Activated CD8-positive, alpha-beta memory T cell treated with anti-CD3 and anti-CD28 coated beads for 4 hours (primary cell): ENCODE measurements around the gene KHDRBS1.
A peak's percentile ranks its signal among the peaks of the same experiment; 100 is the strongest.
"Not testable (repeated sequence)": the region's sequence is repeated elsewhere in the genome, so short reads cannot be mapped to it uniquely, and the experiment has no call there.

ENCODE experiments used
- DNase-seq, 2 donors: peaks; one replicate each; pipeline ENCODE4 v3.0.0-alpha.2; 2020; ENCODE audit warnings: low read depth in 2 of 2

The KHDRBS1 gene

DNA sequence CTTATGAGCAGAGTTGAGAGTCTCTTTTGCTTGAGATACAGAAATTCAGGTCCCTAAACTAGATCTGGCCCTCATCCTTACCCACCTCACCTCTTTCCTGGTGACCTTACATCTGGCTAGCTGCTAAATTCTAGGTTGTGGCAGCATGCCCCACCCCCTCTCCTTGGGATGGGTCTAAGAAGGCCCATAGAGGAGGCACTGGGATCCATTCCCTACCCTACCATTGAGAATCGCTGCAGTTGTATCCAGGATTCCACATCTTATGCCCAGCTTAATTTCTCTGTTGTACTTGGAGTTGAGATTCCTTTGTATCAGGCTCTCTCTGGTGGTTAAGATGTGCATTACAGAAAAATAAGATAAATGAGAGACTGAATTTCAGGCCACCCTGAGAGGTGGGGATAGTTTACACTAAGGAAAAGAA lies 49.6 kb downstream of the KHDRBS1 start:
- no peak for DNase-seq

DNA sequence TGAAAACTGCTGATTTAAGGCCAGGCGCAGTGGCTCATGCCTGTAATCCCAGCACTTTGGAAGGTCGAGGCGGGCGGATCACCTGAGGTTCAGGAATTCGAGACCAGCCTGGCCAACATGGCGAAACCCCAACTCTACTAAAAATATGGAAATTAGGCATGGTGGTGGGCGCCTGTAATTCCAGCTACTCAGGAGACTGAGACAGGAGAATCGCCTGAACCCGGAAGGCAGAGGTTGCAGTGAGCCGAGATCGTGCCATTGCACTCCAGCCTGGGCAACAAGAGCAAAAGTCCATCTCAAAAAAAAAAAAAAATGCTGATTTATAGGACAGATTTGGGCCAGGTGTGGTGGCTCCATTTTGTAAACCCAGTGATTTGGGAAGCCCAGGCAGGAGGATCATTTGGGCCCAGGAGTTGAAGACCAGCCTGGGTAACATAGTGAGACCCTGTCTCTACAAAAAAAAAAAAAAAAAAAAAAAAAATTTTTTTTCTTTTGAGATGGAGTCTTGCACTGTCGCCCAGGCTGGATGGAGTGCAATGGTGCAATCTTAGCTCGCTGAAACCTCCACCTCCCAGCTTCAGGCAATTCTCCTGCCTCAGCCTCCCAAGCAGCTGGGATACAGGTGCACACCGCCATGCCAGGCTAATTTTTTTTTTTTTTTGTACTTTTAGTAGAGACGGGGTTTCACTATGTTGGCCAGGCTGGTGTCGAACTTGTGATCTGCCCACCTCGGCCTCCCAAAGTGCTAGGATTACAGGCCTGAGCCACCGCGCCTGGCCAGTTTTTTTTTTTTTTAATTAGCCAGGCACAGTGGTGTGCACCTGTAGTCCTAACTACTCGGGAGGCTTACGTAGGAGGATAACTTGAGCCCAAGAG lies 52.2 kb downstream of the KHDRBS1 start:
- not testable (repeated sequence) for DNase-seq

DNA sequence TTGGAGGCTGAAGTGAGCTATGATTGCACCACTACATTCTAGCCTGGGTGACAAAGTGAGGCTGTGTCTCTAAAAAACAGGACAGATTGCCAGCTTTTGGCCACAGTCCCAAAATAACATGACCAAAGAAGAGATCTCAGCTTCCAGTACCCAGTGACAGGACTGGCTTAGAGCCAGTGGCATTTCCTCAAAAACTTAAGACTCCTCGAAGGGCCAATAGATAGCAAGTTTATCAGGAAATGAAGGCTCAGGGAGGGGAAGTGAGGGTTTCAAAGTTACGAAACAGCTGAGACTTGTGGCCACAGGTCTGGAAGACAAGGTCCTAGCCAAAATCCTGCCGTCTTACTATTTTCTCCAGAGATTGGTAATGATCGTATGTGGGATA lies 52.8 kb downstream of the KHDRBS1 start:
- DNase-seq = no peak

DNA sequence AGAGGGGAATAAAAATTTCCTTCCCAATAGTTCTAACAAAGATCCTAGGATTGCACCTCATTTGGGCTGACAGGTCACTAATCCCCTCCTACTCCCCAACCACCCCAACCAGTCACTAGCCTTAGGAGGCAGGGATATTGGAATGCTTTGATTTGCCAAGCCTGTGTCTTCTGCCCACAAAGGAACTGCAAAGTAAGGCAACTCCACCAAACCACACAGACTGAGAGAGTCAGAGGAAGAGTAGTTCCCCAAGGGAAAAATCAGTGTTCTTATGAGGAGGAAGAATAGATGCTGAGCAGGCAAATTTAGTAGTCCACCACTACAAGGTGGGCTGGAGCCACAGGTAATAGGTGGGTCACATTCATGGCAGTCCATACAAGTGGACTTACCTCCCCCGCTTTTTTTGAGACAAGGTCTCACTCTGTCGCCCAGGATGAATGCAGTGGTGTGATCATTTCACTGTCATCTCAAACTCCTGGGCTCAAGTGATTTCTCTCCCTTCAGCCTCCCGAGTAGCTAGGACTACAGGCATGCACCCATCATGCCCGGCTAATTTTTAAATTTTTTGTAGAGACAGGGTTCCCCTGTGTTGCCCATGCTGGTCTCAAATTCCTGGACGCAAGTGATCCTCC lies 55.4 kb downstream of the KHDRBS1 start:
- no peak for DNase-seq

DNA sequence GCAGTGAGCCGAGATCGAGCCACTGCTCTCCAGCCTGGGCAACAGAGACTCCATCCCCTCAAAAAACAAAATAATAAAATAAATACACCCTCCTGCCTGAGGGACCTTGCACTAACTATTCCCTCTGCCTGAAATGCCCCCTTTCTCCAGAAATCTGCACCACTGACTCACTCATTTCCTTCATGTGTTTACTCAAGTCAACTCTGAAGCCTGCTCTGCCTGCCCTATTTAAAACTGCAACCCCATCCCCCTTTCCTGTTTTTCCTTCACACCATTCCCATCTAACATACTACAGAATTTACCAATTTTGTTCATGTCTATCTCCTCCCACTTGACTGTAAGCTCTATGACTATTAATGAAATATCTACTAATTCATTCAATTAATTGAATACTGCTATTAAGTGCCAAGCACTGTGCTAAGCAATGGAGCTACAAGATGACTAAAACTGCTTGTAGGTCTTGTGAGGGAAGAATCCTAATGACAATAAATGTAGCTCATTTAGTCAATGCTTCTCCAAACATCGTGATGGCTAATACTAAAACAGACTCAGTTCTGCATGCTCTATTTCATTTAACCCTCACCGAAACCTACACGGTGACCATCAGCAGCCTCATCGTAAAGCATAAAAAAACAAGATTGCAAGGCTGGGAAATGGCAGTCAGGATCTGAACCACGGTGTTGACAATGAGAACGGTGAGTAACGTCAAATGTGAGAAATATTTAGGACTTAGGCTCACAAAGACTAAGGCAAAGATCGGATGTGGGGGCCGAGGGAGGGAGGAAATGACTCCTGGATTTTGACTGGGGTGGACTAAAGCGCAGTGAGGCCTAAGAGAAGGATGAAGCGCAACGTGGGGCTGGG lies 58.3 kb downstream of the KHDRBS1 start:
- no peak for DNase-seq

DNA sequence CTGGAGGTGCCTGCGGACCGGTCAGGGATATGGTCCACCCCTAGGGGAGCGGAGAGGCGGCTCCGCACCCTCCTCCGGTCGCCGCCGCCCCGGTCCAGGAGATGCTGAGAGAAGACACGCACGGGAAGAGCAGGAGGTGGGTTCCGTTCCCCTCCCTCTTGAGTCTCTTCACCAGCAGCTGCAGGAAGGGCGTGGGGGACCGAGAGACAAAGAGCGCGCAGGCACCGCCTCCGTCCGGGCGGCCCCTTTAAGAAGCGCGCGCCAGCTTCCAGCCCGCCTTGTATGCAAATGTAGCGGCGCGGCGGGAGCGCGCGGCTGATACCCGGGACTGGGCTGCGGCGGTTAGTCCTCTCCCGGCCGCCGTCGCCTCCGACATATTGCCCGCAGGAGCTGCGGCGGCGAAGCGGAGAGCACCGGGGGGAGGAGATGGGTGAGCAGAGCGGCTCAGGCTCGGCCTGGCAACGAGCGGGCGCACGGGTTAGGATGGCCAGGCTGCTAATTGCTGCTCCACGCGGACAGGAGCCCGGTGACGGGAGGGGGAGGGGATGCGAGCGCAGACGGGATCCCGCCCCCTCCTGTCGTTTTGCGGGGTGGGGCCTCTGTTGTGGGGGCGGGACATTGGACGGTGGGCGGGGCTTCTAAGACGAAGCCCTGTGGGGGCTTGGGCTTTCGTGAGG lies 59.1 kb downstream of the KHDRBS1 start, which contains the start of gene TMEM39B:
TMEM39B (plus strand) TSS at position 318 of the 677 bp plus-strand sequence; CDS start at position 427, 109 bp downstream.
- peak; percentile 80 to 83 for DNase-seq

DNA sequence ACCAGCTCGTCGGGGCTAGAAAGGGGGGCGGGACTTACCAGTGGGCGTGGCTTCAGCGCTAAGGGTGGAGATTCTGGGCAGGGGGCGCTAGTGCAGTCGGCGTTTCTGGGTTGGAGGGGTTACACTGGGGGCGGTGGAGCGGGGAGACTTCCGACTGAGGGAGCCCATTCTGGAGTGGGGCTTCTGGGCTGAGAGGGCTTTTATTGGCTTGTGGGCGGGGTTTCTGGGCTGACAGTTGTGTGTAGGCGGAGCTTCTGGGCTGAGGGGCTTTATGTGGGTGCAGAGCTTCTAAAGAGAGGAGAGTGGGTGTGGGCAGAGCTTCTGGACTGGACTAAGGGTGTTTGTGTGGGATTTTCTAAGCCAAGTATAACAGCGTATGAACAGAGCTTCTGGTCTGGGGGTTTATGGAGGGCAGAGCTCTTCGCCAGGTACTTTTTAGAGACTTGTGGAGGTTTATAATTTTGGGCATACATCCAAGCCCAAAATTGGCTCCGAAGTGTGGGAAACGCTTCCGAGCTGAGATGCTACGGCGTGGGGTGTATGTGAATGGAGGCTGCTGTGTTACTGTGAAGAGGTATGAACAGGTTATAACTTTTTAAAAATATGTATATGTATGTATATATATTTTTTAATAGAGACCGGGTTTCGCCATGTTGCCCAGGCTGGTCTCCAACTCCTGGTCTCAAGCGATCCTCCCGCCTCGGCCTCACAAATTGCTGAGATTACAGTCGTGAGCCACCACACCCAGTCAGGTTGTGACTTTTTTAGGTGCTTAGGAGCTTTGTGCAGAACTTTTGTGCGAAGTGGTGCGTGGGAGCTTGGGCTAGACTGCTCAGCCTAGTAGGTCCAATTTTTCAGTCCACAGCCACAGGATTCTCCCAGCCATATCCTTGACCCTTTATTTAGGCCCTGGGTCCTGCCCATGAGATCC lies 59.9 kb downstream of the KHDRBS1 start:
- no peak for DNase-seq

DNA sequence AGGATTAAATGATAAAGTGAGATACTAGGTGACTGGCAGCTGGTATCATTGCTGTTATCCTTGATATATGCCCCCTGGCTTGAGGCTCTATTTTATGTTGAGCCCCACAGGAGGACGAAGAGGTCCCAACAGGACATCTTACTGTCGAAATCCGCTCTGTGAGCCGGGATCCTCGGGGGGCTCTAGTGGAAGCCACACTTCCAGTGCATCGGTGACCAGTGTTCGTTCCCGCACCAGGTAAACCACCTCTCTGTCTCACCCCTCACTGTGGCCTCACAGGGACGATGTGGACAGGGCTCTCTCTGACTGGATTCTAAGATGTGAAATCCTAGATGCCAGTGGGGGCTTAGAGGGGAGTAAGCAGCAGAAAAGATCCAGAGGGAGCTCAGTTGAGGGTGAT lies 61.2 kb downstream of the KHDRBS1 start:
- DNase-seq = no peak

DNA sequence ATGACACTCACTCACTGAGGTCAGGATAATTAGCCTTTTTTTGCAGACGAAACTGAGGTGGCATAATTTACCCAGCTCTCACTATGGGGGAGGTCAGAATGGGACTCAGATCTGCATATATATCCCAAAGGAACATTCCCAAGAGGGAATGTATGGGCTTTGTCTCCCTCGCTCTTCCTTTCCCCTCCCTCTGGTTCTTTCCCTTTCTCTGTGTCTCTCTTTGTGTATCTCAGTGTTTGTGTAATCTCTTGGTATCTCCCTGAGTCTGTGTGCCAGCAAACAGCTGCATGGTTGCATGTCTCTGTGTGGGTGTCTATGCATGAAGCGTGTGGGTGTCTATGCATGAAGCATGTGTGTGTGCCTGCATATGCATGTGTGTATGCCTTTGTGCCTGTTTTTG lies 63.8 kb downstream of the KHDRBS1 start:
- no peak for DNase-seq

DNA sequence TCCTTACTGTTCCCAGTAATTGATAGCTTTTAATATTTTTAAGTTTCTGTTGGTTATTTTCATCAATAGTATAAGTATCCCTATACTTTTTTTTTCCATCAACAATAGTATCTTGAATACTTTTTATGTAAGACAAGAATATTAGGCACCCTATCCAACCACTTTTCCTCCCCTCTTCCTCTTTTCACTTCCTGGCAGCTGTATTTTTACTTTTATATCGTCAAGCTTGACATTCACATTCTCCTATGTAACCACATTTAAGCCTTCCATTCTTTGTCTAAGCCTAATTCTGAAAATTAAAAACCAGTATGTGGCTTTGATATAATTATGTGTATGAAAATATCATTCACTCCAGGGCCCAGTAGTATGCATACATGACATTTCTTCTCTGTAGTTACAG lies 68.4 kb downstream of the KHDRBS1 start:
- no peak for DNase-seq

DNA sequence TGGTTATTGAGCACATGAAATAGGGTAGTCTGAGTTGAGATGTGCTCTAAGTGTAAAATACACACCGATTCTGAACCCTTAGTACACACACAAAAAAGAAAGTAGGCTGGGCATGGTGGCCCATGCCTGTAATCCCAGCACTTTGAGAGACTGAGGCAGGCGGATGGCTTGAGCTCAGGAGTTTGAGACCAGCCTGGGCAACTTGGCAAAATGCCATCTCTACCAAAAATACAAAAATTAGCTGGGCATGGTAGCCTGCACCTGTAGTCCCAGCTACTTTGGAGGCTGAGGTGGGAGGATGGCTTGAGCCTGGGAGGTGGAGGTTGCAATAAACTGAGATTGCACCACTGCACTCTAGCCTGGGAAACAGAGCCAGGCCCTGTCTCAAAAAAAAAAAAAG lies 72.7 kb downstream of the KHDRBS1 start:
- DNase-seq = not testable (repeated sequence)

DNA sequence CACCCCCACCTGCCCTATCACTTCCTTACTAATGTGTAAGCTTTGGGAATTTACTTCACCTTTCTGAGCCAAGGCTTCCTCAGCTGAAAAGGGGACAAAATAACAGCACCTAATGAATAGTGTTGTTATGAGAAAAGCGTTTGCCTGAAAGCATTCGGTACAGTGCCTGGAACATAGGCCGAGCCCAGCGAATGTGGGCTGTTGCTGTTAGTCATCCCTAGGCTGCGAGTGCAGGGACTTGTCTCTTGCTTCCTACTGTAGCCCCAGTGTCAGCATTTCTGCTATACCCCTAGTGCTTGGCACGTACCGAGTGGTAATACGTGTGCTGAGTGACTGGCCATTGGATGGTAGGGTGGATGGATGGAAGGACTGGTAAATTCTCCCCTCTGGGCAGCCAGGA lies 77.5 kb downstream of the KHDRBS1 start:
- no peak for DNase-seq

DNA sequence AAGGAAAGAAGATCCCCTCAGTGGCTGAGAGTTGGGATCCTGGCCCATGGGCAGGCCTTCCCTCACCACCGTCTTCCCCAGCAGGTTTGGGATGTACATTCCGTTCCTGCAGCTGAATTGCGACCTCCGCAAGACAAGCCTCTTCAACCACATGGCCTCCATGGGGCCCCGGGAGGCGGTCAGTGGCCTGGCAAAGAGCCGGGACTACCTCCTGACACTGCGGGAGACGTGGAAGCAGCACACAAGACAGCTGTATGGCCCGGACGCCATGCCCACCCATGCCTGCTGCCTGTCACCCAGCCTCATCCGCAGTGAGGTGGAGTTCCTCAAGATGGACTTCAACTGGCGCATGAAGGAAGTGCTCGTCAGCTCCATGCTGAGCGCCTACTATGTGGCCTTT lies 77.9 kb downstream of the KHDRBS1 start:
- DNase-seq = no peak
